Uterus (tissue), 2 donors: Measurements from ENCODE around the gene CTPS2.

Experiments
- CTCF ChIP-seq, 4 experiments: fragments of 200-600 bp in 2 of 4; fragments of 450-650 bp in 2 of 4; sonication (generic) in 2 of 4; IDR thresholded peaks; one replicate each; pipeline ENCODE4 v1.5.1; 2016 to 2019; ENCODE audit warnings: antibody characterized with exemption in 4 of 4, mild to moderate bottlenecking in 2 of 4, moderate library complexity in 1 of 4
- POLR2A ChIP-seq, 2 donors: fragments of 450-650 bp; IDR thresholded peaks; one replicate each; pipeline ENCODE4 v1.6.1; 2016; ENCODE audit warnings: antibody characterized with exemption in 2 of 2, mild to moderate bottlenecking in 1 of 2, moderate library complexity in 1 of 2

GRCh38 chrX:16700734-16701133 lies 11.7 kb downstream of the CTPS2 start:
- TF ChIP-seq CTCF (IDR thresholded peaks at IDR 0.05): no peak
- TF ChIP-seq POLR2A (IDR thresholded peaks at IDR 0.05): no peak
